PC-3 (cell line): ENCODE results near the gene KANK4.

Source experiments
- EZH2 ChIP-seq: fragments of 300-600 bp; sonication (generic); IDR thresholded peaks from one replicate; pipeline ENCODE4 v1.6.1; 2017; ENCODE audit warnings: antibody characterized with exemption, mild to moderate bottlenecking, low read length; ENCODE audit not compliant: unreplicated experiment
- TF ChIP-seq, protein P1 (sequence below): fragments of 300-600 bp; sonication (generic); conservative IDR thresholded peaks from 2 replicates; pipeline ENCODE4 v1.5.1; 2017; ENCODE audit warnings: antibody characterized with exemption, low read depth, mild to moderate bottlenecking, low read length

- no peak for TF ChIP-seq EZH2
- TF ChIP-seq, protein P1, sequence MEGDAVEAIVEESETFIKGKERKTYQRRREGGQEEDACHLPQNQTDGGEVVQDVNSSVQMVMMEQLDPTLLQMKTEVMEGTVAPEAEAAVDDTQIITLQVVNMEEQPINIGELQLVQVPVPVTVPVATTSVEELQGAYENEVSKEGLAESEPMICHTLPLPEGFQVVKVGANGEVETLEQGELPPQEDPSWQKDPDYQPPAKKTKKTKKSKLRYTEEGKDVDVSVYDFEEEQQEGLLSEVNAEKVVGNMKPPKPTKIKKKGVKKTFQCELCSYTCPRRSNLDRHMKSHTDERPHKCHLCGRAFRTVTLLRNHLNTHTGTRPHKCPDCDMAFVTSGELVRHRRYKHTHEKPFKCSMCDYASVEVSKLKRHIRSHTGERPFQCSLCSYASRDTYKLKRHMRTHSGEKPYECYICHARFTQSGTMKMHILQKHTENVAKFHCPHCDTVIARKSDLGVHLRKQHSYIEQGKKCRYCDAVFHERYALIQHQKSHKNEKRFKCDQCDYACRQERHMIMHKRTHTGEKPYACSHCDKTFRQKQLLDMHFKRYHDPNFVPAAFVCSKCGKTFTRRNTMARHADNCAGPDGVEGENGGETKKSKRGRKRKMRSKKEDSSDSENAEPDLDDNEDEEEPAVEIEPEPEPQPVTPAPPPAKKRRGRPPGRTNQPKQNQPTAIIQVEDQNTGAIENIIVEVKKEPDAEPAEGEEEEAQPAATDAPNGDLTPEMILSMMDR = no peak
These were observed 90.9 kb downstream of the KANK4 start for GRCh38 chr1:62228136-62228882.
